Transverse colon (tissue), 4 donors: Measurements from ENCODE around the gene UTRN. TPM values are rescaled to one million over a fixed set of nuclear protein-coding genes. Genes with fewer than 3 reads are reported as not detected.

Experiments
- DNase-seq: peaks from one replicate; pipeline ENCODE4 v3.0.0-alpha.2; 2019
- H3K27ac ChIP-seq, 4 donors: fragments of 200-600 bp; sonication (generic); 2 replicates each; pipeline ENCODE4 v1.5.1; 2016 to 2018; ENCODE audit warnings: inconsistent platforms in 4 of 4
- H3K27me3 ChIP-seq: fragments of 200-600 bp; sonication (generic); 2 replicates; pipeline ENCODE4 v1.5.1; 2017; ENCODE audit warnings: inconsistent platforms
- H3K36me3 ChIP-seq, 4 donors: fragments of 200-600 bp; sonication (generic); 2 replicates each; pipeline ENCODE4 v1.5.1; 2017 to 2019; ENCODE audit warnings: inconsistent platforms in 4 of 4
- H3K4me1 ChIP-seq, 4 donors: fragments of 200-600 bp; sonication (generic); 2 replicates each; pipeline ENCODE4 v1.5.1; 2017 to 2020; ENCODE audit warnings: inconsistent platforms in 4 of 4
- H3K4me3 ChIP-seq, 4 donors: fragments of 200-600 bp; sonication (generic); 1 replicate in 1 of 4; 2 replicates in 3 of 4; pipeline versions ENCODE4 v1.5.1 to v1.6.1; 2017 to 2019; ENCODE audit warnings: inconsistent platforms in 4 of 4
- H3K9me3 ChIP-seq, 2 donors: fragments of 200-600 bp; sonication (generic); 2 replicates each; pipeline ENCODE4 v1.5.1; 2017 to 2019; ENCODE audit warnings: inconsistent platforms in 2 of 2
- EP300 ChIP-seq: sonication (generic); formaldehyde crosslinking; IDR thresholded peaks from one replicate; pipeline ENCODE4 v1.6.1; 2017; ENCODE audit warnings: antibody characterized with exemption, low read depth
- POLR2A ChIP-seq: fragments of 450-650 bp; IDR thresholded peaks from one replicate; pipeline ENCODE4 v1.6.1; 2016; ENCODE audit warnings: antibody characterized with exemption, mild to moderate bottlenecking, moderate library complexity
- POLR2AphosphoS5 ChIP-seq, 3 donors: sonication (generic); formaldehyde crosslinking; IDR thresholded peaks; one replicate each; pipeline ENCODE4 v1.6.1; 2016; ENCODE audit warnings: antibody characterized with exemption in 3 of 3
- WGBS, 2 donors: methylation state at CpG; one replicate each; pipeline ENCODE4 v1.1.5; 2018; ENCODE audit warnings: low coverage in 1 of 2; 5-methylcytosine and 5-hydroxymethylcytosine counted together
- in situ Hi-C, 4 donors: fragments of 200-750 bp; cut with MboI; loops; one replicate each; pipeline versions ENCODE4 v1.15.0 to v1.15.1; 2017; ENCODE audit warnings: low sequenced_read_pairs in 3 of 4, low pct_ligation_motif_present in 1 of 4, low pct_unique_long_range_greater_than_20kb in 1 of 4
- intact Hi-C: fragments of 100-400 bp; cut with DNase I; formaldehyde crosslinking; loops from one replicate; pipeline ENCODE4 v1.15.1; 2023; ENCODE audit warnings: low total_unique reads
- total RNA-seq, 4 donors: library from RNA; depleted of rRNA; stranded (reverse); fragments of >200 nt; gene quantifications; one replicate each; pipeline ENCODE4 v1.1.0, GENCODE V29; 2016
- TF ChIP-seq, protein P1 (sequence below), 5 experiments: fragments of 200-600 bp in 3 of 5; fragments of 450-650 bp in 2 of 5; sonication (generic) in 3 of 5; IDR thresholded peaks; 1 replicate in 2 of 5; 2 replicates in 3 of 5; pipeline ENCODE4 v1.5.1; 2016 to 2017; ENCODE audit warnings: antibody characterized with exemption in 5 of 5, inconsistent platforms in 3 of 5, mild to moderate bottlenecking in 2 of 5, moderate library complexity in 1 of 5

Gene UTRN
- 100 to 1,000 TPM in 1 of 4 donors, 10 to 100 TPM in 3; 42.3 to 134 (median 94.1) TPM for total RNA-seq

DNA sequence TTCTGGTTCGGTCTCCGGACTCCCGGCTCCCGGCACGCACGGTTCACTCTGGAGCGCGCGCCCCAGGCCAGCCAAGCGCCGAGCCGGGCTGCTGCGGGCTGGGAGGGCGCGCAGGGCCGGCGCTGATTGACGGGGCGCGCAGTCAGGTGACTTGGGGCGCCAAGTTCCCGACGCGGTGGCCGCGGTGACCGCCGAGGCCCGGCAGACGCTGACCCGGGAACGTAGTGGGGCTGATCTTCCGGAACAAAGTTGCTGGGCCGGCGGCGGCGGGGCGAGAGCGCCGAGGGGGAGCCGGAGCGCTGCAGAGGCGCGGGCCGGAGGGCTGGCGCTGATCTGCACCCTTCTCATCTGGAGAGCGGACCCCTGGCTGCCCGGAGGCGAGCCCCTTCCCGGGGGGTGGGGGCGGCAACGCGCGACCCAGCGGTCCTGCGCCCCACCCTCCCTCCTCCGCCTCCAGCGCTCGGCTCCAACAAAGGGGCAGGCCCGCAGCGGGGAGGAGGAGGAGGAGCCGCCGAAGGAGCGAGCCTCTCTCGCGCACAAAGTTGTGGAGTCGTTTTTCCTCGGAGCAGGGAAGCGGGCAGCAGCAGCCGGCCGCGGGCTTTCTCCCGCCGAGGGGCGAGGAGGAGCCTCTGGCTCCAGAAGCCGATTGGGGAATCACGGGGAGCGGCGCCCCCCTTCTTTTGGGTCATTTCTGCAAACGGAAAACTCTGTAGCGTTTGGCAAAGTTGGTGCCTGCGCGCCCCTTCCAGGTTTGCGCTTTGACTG is at the start of gene UTRN:
UTRN (plus strand) TSS at position 553 of the 765 bp plus-strand sequence. CDS start 6,494 bp downstream, outside the sequence.
- in situ Hi-C loops (loop anchor here in 1 of 4 donors (10.0 kb wide), 1 partner anchor 70 kb away; no protein-coding TSS in a partner anchor), intact Hi-C loops (loop anchor here (10.0 kb wide), 1 partner anchor 70 kb away; no protein-coding TSS in a partner anchor)
- H3K4me3 ChIP-seq = peak within 1 kb of the TSS; percentile 83 to 99 (median 90)
- H3K9me3 ChIP-seq = no peaks in the 10 kb centered on the region
- peaks cover 4 to 22% (median 6%) of the 10 kb centered on the region in 4 donors for H3K4me1 ChIP-seq
- peak; percentile 80 for DNase-seq
- no peaks in the 10 kb centered on the region for H3K27me3 ChIP-seq
- WGBS, 2 donors = 0% methylated on average over 73 of the region's 84 CpGs; no CpG with 5 or more reads in 1 of the 2 donors
- no peaks in the 10 kb centered on the region for H3K36me3 ChIP-seq
- peak within 1 kb of the TSS; percentile 92 to 98 (median 98) for H3K27ac ChIP-seq
- TF ChIP-seq, protein P1, sequence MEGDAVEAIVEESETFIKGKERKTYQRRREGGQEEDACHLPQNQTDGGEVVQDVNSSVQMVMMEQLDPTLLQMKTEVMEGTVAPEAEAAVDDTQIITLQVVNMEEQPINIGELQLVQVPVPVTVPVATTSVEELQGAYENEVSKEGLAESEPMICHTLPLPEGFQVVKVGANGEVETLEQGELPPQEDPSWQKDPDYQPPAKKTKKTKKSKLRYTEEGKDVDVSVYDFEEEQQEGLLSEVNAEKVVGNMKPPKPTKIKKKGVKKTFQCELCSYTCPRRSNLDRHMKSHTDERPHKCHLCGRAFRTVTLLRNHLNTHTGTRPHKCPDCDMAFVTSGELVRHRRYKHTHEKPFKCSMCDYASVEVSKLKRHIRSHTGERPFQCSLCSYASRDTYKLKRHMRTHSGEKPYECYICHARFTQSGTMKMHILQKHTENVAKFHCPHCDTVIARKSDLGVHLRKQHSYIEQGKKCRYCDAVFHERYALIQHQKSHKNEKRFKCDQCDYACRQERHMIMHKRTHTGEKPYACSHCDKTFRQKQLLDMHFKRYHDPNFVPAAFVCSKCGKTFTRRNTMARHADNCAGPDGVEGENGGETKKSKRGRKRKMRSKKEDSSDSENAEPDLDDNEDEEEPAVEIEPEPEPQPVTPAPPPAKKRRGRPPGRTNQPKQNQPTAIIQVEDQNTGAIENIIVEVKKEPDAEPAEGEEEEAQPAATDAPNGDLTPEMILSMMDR (IDR thresholded peaks at IDR 0.05) = no peak
- TF ChIP-seq EP300 (no peak), POLR2A (peak; percentile 72), POLR2AphosphoS5 (IDR thresholded peaks at IDR 0.05) (peak; percentile 63 to 78 (median 69))

DNA sequence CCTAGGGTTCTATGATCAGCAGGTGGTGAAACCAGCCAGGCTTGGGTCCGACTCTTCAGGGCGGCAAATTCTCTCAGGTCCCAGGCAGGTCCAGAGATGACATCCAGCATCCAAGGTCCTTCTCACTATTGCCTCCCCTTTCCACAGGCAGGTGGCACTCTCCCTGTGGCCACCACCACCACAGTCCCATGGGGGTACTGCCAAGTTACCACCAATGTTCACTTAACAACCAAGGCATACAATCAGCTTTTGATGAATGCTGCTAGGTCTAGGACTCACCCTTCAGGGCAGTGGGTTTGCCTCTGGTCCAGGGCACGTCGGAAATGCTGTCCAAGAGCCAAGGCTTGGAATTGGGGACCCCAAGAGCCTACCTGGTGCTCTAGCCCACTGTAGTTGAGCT is 40.4 kb upstream of the UTRN start:
- Histone ChIP-seq H3K9me3 (no peaks in the 10 kb centered on the region), H3K27ac (no peak overlapping the region), H3K4me3 (no peak overlapping the region), H3K36me3 (no peaks in the 10 kb centered on the region), H3K4me1 (no peaks in the 10 kb centered on the region), H3K27me3 (no peaks in the 10 kb centered on the region)
- DNase-seq = no peak
- intact Hi-C loops = loop anchor here (10.0 kb wide), 1 partner anchor 360 kb away; no protein-coding TSS in a partner anchor
- in situ Hi-C loops = no loop called here
- no peak for TF ChIP-seq POLR2A
- TF ChIP-seq POLR2AphosphoS5 (IDR thresholded peaks at IDR 0.05) = no peak
- TF ChIP-seq, protein P1 (IDR thresholded peaks at IDR 0.05) = no peak
- TF ChIP-seq EP300 = no peak
- 100% methylated on average over 2 of the region's 4 CpGs; no CpG with 5 or more reads in 1 of the 2 donors for WGBS, 2 donors

DNA sequence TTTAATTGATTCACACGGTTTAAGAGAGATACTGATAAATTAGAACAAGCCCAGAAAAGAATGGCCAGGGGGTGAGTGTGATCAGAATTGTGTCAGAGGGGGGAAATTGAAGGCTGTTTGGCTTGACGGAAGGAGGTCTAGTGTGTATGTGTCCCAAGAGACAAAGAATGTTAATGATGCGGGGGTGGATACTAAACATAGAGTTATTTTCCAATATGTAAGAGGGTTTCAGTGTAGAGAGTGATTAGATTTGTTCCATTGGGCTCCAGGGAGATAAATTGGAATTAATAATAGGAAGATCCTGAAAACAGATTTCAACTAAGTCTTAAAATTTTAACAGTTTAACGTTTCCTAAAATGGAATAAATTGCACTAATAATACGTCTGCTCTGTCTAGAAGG is 38.1 kb upstream of the UTRN start:
- in situ Hi-C loops = no loop called here
- WGBS, 2 donors = 81 to 85% methylated on average over 4 to 5 of the region's 5 CpGs
- DNase-seq = no peak
- intact Hi-C loops = loop anchor here (10.0 kb wide), 1 partner anchor 362 kb away; no protein-coding TSS in a partner anchor
- Histone ChIP-seq H3K9me3 (no peaks in the 10 kb centered on the region), H3K4me3 (no peak overlapping the region), H3K27ac (no peak overlapping the region), H3K27me3 (no peaks in the 10 kb centered on the region), H3K36me3 (no peaks in the 10 kb centered on the region), H3K4me1 (no peaks in the 10 kb centered on the region)
- TF ChIP-seq, protein P1 (IDR thresholded peaks at IDR 0.05) = no peak
- TF ChIP-seq EP300 (no peak), POLR2A (no peak), POLR2AphosphoS5 (IDR thresholded peaks at IDR 0.05) (no peak)

DNA sequence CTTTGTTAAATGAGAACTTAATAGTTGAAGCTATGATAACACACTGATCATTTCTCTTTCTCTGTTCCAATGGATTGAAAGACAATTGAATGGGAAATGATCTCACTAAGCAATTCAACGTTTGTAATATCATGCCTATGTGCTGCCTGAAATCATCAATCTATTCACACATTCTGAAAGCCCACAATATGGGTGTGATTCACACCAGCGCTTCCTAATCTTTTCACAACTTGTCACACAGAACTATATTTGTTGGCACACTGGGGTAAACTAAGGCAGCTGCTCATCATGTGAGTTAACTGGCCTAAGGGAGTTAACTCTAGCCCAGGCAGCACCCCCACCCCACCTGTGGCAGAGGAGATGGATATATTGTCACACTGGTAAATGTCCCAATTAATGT is 37.1 kb upstream of the UTRN start:
- Histone ChIP-seq H3K27me3 (no peaks in the 10 kb centered on the region), H3K36me3 (no peaks in the 10 kb centered on the region), H3K4me1 (no peaks in the 10 kb centered on the region), H3K27ac (no peak overlapping the region), H3K4me3 (no peak overlapping the region), H3K9me3 (no peaks in the 10 kb centered on the region)
- 58 to 79% methylated on average over 2 of the region's 2 CpGs for WGBS, 2 donors
- no peak for DNase-seq
- intact Hi-C loops = loop anchor here (10.0 kb wide), 1 partner anchor 363 kb away; no protein-coding TSS in a partner anchor
- in situ Hi-C loops = no loop called here
- no peak for TF ChIP-seq POLR2AphosphoS5 (IDR thresholded peaks at IDR 0.05)
- no peak for TF ChIP-seq POLR2A
- TF ChIP-seq, protein P1 (IDR thresholded peaks at IDR 0.05) = no peak
- TF ChIP-seq EP300 = no peak
